ENCODE measurements around the gene TBL1X. TPM values are rescaled to one million over a fixed set of nuclear protein-coding genes. Genes with fewer than 3 reads are reported as not detected.

Gene TBL1X
- total and polyA plus RNA-seq, 2 of the 8 experiments (the other 6 are each of a cell fraction or from before 2014, with no cell fraction given), result 13.3 to 25.6 TPM

- Histone ChIP-seq H3K23ac (ENCODE audit: insufficient read length) (no peak overlapping the region), H2BK20ac (ENCODE audit: low read length) (no peak overlapping the region), H3K4me3 (ENCODE audit: extremely low read depth in 1 of 4, insufficient read depth in 2 of 4, low read depth in 3 of 4, low read length in 4 of 4) (no peak overlapping the region), H3K36me3 (ENCODE audit: control insufficient read depth in 2 of 4, insufficient read depth in 4 of 4, low read length in 3 of 4) (no peaks in the 10 kb centered on the region), H2BK15ac (ENCODE audit: low read length) (no peak overlapping the region), H4K8ac (ENCODE audit: extremely low read depth, insufficient read depth, low read length) (no peak overlapping the region), H3K9me3 (ENCODE audit: insufficient read depth in 2 of 2, low read depth in 1 of 2, low read length in 1 of 2) (no peaks in the 10 kb centered on the region), H3K79me2 (ENCODE audit: control insufficient read depth in 1 of 2, insufficient read depth in 2 of 2, low read length in 2 of 2) (peaks cover 0 to 4% of the 10 kb centered on the region in 2 experiments; a peak in 1 of 4 replicates), H3K9ac (replicated peaks in 1 of 4; ENCODE audit: extremely low read depth in 1 of 4, low read depth in 3 of 4, low read length in 3 of 4) (no peak overlapping the region), H3K18ac (ENCODE audit: extremely low read depth, low read length) (no peak overlapping the region), H3K27me3 (replicated peaks in 1 of 4; ENCODE audit: control insufficient read depth in 3 of 4, extremely low read depth in 1 of 4, insufficient read depth in 3 of 4, low read length in 3 of 4) (no peaks in the 10 kb centered on the region), H3K14ac (ENCODE audit: insufficient read length) (no peak overlapping the region), H3K4ac (replicated peaks; ENCODE audit: insufficient read length, low read depth, low read length) (no peak overlapping the region), H2AK5ac (ENCODE audit: low read depth, low read length) (no peak overlapping the region), H3K4me1 (replicated peaks in 1 of 4; ENCODE audit: control insufficient read depth in 3 of 4, insufficient read depth in 4 of 4, low read length in 3 of 4) (no peaks in the 10 kb centered on the region), H4K91ac (replicated peaks; ENCODE audit: insufficient read length, low read length) (no peak overlapping the region), H2BK5ac (ENCODE audit: low read depth, low read length) (no peak overlapping the region), H3K4me2 (ENCODE audit: insufficient read depth in 1 of 2, low read depth in 2 of 2, low read length in 2 of 2) (no peak overlapping the region), H2AFZ (ENCODE audit: low read length) (no peak overlapping the region), H2BK120ac (replicated peaks; ENCODE audit: low read depth, low read length) (no peak overlapping the region), H3K27ac (ENCODE audit: low read depth, low read length) (no peak overlapping the region), H3K23me2 (ENCODE audit: low read depth, low read length) (no peaks in the 10 kb centered on the region), H4K20me1 (replicated peaks in 1 of 2; ENCODE audit: control insufficient read depth in 1 of 2, insufficient read depth in 2 of 2, low read length in 2 of 2) (no peaks in the 10 kb centered on the region), H2BK12ac (ENCODE audit: low read depth, low read length) (no peak overlapping the region), H4K5ac (ENCODE audit: insufficient read length, low read depth, low read length) (no peak overlapping the region), H3K79me1 (ENCODE audit: low read depth, low read length) (no peaks in the 10 kb centered on the region), H3K56ac (replicated peaks; ENCODE audit: insufficient read length, low read depth, low read length) (no peak overlapping the region)
- TF ChIP-seq YY1 (IDR thresholded peaks at IDR 0.05; ENCODE audit: low read depth, low read length) (no peak), POLR2A (IDR thresholded peaks at IDR 0.05; ENCODE audit: control extremely low read depth in 1 of 2, low read depth in 2 of 2, low read length in 2 of 2) (no peak), HDAC6 (IDR thresholded peaks at IDR 0.05; ENCODE audit: low read depth, low read length) (no peak), POU5F1 (IDR thresholded peaks at IDR 0.05; ENCODE audit: low read depth, low read length) (no peak), RFX5 (IDR thresholded peaks at IDR 0.05; ENCODE audit: borderline replicate concordance, low read depth, low read length) (no peak), JUND (IDR thresholded peaks at IDR 0.05; ENCODE audit: low read length) (no peak), JUN (IDR thresholded peaks at IDR 0.05; ENCODE audit: low read depth, low read length) (no peak), SRF (IDR thresholded peaks at IDR 0.05; ENCODE audit: low read depth, low read length) (no peak), SIN3A (conservative IDR thresholded peaks at IDR 0.05 in 1 of 2, IDR thresholded peaks at IDR 0.05 in 1 of 2; ENCODE audit: low read depth in 1 of 2, low read length in 2 of 2) (no peak), FOSL1 (IDR thresholded peaks at IDR 0.05; ENCODE audit: insufficient read depth, low read depth, low read length) (no peak), BCL11A (IDR thresholded peaks at IDR 0.05; ENCODE audit: low read depth in 2 of 2, low read length in 2 of 2) (no peak), TCF12 (IDR thresholded peaks at IDR 0.05; ENCODE audit: low read depth, low read length) (no peak)
- DNase-seq (ENCODE audit: low read depth in 1 of 2, low spot score in 2 of 2) (no peak), FAIRE-seq (no peak)
- ChIA-PET POLR2A (ENCODE audit: partially characterized antibody) (no interaction called here), CTCF (ENCODE audit: partially characterized antibody) (interaction anchor here (0.8 kb wide), 1 partner anchor 561 kb away, joined by 3 read pairs; no protein-coding TSS in a partner anchor)
- WGBS, 2 experiments (ENCODE audit: extremely low coverage in 1 of 2, insufficient coverage in 1 of 2, insufficient read length in 1 of 2, insufficient replicate concordance in 2 of 2, low coverage in 1 of 2, low lambda C conversion rate in 2 of 2, missing lambda C conversion rate in 1 of 2), result 92% methylated on average over 4 of the region's 4 CpGs; no CpG with 5 or more reads in 1 of the 2 experiments
These were observed 93.8 kb downstream of the TBL1X start for GRCh38 chrX:9558615-9559014.

Measured in H1 (cell line).